GM19395 (cell line): ENCODE data around the gene C7.

Source experiments
- ATAC-seq: cut with Tn5 transposase; IDR thresholded peaks from one replicate; pipeline ENCODE4 v1.9.1; 2021; ENCODE audit warnings: mild to moderate bottlenecking, moderate library complexity; ENCODE audit not compliant: unreplicated experiment

Gene C7

DNA sequence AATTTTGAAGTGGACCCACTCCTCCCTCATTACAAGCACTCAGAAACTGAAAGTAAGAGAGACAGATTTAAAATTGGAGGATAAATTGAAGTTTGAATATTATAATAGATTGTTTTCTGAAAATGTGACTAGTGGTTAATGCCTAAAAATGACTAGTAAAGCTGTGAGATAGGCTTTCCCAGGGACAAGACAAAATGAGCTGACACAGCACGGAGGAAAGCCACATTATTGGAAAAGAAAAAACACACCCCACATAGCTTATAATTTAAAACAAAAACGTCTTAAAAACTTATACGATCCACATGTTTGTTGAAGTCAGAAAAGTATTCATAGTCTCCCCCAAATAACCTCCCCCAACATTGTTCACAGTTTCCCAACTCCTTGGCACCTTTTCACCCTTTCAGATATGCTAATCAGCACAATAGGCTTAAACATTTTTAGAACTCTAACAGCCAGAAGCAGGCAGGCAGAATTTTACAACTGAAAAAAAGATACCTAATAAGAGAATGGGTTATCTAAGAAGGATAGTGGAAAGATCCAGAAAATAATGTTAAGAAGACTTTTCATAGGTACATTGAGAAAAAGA lies 6.1 kb downstream of the C7 start:
- ATAC-seq, result no peak

DNA sequence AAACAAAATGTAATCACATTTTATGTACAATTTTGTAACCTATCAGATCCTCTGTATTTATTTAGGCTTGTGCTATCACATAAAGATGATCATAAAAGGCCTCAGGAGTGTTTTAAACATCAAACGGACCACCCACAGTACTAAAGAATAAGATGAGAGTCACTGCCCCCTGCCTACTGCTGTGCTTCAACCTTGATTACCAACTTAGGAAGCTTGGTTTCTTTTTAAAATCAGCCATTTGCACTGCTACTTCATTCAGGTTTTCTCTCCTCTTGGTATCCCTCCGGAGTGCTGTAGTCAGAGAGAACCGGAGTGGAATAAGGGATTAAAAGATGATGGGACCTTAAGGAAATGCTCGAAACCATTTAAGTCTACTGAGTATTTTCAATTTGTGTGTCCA lies 6.9 kb downstream of the C7 start:
- no peak for ATAC-seq

DNA sequence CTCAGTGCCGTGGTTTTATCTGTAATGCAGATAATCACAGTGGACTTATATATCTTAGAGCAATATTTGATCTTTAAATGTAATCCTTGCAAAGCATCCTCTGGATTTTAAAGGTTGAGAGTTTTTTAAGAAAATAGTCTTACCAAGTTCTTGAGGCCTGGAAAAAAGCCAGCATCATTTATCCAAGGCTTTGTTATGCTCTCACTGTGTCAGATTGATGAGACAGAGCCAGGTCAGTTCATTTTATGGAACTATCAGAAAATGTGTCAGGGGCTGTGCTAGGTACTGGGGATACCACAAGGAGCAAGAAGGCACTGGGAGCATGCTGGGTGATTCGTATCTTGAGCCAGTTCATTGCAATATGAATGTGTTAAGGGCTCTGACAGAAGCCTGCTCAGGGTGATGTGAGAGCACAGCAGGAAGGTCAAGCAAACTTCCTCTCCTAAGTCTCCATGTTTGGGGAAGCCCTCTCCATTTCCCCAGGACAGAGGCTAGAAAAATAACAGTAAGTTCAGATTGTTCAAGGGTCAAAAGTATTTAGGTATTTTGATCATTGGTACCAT lies 19.7 kb downstream of the C7 start:
- no peak for ATAC-seq

DNA sequence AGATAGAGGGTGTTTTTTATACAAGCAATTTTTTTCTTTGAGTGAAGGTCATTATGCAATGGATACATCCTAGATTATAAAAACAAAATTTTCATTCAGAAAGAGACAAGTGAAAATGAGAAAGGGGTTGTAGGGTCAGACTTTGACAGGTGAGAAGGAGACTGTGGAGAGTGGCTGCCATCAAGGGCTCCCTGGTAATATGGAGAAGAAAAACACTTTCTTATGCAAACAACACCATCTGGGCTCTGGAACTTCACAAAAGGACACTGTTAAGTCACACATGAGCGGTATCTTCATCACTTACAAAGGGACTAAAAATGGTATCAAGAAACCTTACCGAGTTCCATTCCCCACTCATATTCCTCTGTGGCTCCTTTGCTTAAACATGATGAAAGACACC lies 23.5 kb downstream of the C7 start:
- ATAC-seq, result no peak

DNA sequence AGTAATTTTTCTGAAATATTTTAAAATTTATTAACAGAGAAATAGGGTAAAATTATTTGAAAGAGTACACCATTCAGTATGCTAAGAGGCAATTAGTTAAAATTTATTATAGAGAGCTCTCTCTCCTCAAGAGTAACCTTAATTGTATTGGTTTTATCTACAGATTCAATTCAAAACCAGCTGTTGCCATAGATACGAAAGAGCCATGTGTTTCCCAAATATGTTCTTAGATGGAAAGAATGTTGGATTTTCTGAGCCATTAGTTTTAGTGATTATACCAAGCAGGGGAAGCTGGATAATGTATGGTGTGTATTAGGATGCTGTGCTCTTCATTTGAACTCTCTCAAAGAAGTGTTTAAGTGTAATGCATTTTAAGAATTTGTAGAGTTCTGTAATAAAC lies 27.8 kb downstream of the C7 start:
- no peak for ATAC-seq

DNA sequence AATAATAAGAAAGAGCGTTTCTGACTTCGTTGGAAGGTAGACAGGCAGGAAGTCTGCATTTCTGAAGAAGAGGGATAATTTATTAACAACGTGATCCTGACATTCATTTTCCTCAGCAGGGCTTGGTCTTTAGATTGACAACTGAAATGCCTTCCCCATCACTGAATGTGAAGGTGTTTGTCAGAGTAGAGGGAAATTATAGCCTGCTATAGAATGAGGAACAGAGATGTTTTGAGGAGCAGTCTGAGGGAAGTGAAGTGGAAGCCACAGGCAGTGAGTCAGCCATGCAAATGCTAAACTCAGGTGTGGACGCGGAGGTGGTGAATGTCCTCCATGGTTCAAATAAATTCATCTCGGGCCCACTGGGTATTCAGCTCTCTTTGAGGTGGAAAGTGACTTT lies 30.5 kb downstream of the C7 start:
- no peak for ATAC-seq

DNA sequence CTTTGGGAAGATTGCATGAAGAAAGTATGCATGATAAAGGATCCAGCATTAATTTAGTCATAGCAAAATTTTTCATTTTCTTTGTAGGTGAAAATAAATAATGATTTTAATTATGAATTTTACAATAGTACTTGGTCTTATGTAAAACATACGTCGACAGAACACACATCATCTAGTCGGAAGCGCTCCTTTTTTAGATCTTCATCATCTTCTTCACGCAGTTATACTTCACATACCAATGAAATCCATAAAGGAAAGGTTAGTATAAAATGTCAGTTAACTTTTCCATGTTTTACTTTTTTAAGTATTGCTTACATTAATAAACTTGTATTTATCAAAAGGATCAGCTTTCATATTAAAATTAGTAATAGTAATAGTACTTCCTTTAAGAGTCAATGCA lies 35.8 kb downstream of the C7 start:
- no peak for ATAC-seq

DNA sequence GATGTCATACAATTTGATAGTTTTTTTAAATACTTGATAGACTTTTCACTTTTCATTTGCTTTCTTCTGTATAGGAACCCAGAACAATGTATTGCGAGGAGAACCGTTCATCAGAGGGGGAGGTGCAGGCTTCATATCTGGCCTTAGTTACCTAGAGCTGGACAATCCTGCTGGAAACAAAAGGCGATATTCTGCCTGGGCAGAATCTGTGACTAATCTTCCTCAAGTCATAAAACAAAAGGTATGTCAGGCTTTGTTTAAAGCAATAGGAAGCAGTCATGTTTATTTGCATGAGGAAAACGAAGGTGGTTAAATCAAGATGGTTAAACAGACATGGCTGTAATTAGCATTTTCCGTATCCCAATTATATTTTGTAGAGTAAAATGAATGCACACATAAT lies 46.0 kb downstream of the C7 start:
- no peak for ATAC-seq

DNA sequence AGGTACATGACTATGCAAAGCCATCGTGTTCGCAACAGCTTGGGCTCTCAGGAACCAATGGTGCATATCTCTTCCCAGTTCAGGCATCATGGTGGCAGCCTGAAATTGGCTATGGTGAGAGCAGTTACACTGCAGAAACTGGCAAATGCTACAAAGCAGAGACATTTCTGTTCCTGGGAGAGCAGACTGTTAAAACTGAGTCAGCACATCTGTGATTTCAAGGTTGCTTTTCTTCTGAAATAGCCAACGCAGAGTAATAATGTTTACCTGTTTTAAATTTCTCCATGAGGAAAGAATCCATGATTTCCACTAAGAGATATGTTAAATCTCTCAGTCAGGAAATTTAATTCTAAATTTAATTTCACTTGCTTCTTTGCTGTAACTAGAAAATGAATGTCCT lies 47.8 kb downstream of the C7 start:
- ATAC-seq, result no peak

DNA sequence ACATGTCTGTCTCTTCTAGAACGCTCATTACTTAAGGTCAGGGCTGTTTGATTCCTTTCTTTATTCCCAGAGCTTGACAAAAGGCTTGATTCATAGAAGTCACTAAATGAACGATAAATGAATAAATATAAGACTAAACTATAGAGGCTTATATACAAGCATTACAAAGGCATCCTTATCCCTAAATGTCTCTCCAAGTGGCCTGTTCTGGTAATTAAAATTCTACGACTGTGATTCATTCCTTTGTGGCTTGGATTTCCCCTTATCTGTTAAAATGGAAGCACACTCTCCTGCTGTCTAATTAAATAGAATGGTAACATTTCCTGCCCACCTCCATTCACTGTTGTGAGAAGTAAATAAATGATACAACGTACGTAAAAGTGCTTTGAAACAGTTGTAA lies 49.5 kb downstream of the C7 start:
- ATAC-seq, result no peak

DNA sequence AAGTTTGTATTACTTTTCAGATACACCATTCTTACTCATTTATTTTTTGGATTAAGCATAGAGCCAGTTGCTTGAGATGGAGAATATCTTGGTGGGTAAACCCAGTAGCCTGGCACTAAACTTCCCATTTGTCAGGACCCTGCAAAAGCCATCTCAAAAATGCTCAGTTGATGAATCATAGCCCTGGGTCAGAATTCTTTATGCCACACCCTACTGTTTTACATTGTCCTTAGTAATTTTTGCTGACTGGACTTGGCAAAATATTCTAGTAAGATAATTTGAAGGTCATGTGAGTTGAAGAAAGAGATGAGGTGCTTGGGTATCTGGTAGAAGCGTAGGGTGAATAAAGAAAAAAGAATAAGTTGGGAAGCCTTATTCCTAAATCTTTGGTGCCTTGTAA lies 50.7 kb downstream of the C7 start:
- ATAC-seq, result no peak

DNA sequence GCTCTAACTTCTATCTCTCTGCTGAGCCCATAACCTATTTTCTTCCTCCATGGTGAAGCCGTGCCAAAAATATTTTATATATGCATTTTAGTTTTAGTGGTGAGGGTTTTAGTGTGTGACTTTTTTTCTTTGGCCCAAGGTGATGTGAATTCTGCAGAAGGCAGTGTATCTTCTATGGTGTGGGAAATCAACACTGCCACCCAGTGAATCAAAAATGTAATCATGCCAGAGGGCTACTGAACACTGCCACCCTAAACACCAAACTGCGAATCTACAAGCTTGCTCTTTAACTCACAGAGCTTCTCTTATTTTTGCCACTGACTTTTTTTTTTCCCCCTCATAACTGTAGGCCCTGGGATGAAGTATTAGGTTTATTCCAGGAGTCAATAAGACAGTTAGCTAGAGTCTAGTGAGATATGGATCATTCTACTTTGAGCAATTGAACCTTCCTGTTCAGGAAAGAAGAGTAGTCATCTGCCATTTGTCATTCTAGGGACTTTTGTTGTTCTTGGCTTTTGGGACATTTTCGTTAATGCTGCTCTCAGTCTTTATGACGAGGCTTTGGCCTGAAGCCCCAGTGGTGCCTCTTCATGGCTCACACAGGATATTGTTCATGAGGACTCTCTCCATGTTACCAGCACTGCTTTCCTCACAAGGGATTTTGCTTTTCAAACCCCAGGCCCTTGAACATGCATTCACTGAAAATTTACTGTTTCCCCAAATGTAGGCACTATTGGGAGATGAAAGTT lies 53.1 kb downstream of the C7 start:
- ATAC-seq, result no peak

DNA sequence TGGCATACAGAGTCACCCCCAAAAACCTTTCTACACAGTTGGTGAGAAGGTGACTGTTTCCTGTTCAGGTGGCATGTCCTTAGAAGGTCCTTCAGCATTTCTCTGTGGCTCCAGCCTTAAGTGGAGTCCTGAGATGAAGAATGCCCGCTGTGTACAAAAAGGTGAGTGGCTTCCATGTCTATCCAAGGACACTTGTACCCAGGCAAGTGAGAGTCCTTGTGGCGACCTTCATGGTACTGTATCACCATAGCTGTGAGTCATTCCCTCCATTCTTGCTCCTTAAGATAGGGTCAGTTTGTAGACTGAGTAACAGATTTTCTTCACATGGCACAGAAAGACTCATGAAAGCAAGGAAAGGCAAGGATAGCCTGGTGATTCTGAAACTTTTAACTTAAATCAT lies 63.1 kb downstream of the C7 start:
- ATAC-seq, result no peak

DNA sequence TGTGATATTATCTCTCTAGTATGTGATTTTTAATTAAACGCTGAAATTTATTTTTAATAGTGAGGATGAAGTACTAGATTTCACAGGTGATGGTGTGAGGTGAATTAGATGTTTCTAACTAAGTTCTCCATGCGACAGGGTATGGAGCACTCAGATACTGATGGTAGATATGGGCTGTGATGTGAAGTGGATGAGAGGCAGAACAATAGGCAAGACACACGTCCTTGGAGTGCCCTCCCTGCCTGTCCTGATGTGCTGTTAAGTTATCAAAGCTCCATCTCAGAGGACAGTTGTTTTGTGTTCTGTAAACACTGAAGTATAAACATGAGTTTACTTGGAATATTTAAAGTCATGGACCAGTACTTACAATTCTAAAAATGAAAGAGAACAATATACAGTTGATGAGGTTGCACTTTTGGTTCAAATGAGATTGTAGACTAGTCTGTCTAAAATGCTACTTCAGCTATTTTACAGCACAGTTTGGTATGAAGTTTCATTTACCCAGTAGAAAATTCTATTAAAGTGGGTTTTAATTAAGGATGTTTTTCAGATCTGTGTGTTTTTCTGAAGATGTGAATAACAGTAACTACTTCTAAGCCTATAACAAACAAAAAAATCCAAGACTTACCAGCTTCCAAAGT lies 64.2 kb downstream of the C7 start:
- ATAC-seq, result no peak

DNA sequence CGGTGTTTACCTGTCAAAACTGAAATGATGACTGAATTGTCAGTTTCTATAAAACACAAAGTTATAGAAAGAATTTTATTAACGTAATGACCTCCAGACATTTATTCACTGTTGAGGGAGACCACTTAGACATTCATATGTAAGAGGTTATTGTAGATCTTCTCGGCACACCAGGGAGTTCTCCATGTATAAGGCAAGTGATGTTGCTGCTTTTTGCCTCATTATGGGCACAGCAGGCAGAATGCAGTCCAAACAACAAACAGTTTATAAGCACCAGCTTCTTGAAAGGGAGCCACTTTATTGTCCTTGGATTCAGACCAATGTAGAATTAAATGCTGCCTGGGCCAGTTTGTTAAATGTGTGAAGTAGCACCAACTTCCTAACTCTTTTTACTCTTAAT lies 66.7 kb downstream of the C7 start:
- no peak for ATAC-seq

DNA sequence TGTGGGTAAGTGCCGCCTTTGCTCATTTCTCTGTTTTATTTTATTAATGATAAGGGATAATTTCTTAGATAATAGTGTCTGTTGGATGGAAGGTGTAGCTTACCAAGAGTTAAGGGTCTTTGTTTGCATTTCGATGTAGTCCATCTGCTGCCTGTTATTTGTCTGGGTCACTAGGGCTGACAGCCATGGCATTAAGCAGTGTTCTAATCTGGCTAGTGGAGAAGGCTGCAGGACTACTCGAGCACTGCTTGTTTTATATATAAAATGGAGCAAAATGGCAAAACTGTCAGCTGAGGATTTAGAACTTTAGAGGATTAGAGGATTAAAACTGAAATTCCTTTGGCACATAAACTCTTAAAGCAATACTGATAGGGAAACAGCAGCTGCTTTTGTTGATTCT lies 67.5 kb downstream of the C7 start:
- ATAC-seq, result no peak

DNA sequence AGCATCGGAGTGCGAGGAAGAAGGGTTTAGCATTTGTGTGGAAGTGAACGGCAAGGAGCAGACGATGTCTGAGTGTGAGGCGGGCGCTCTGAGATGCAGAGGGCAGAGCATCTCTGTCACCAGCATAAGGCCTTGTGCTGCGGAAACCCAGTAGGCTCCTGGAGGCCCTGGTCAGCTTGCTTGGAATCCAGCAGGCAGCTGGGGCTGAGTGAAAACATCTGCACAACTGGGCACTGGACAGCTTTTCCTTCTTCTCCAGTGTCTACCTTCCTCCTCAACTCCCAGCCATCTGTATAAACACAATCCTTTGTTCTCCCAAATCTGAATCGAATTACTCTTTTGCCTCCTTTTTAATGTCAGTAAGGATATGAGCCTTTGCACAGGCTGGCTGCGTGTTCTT lies 72.1 kb downstream of the C7 start:
- no peak for ATAC-seq

DNA sequence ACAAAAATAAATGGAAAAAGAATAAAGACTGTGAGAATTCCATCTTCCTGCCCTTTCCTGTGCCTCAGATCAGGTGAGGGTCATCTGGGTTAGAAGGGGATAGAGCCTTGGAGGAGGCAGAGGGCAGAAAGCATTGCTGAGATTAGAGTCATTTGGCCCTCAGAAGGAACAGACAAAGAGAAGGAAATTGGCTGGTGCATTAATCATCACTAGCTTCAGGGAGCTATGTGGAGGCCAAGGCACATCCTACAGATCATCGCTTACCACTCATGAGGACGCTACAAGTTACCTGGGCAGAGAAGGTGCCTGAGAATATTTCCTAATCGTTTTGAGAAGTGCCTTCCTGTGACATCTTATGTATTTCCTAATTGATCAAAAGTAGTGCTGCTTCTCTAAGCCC lies 74.5 kb downstream of the C7 start:
- no peak for ATAC-seq

DNA sequence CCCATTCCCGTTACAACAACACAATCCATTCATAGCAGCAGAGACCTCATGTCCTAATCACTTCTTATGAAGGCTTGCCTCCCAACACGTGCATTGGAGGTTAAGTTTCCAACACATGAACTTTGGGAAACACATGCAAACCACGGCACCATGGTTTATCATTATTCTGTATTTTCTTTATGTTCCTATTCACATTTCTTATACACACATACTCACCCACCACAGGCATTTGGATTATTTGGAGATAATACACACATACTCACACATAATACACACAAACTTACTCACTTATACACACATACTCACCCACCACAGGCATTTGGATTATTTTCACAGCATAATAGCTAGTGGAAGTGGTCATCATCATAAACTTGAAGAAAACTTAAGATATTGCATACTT lies 75.6 kb downstream of the C7 start:
- no peak for ATAC-seq

DNA sequence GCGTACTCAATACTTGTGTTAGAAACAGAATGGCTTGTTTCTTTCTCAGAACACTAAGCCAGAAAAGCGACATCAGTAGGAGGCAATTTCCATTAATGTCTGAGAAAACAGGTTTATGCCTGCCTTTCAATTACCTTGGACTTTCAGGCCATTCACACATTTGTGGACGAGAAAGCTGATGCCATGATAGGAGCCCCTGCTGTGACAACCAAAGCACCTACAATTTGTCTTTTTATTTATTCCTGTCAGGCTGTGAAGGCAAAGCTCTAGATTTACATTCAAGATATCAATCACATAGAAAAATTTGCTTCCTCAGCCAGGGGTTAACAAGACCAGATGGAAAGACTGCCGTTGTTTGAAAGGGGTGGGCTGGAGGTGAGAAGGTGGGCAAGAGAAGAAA lies 76.2 kb downstream of the C7 start:
- no peak for ATAC-seq

DNA sequence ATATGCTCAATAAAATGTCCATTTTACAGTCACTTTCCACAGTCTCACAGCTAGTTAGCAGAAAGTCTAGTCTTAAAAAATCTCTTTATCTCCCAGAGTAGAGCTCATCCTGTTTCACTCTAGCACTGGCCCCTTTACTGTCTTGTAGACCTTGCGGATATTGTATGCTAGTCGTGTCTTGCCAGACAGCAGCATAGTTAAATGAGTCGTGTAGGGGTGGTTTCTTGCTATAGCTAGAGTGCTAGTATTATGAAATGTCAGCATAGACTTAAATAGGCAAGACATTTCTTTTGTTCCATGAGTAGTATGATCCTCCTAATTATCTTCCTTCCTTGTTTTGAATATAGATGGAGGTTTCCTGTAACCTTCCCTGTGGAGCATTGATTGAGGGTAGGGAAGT lies 77.4 kb downstream of the C7 start:
- no peak for ATAC-seq

DNA sequence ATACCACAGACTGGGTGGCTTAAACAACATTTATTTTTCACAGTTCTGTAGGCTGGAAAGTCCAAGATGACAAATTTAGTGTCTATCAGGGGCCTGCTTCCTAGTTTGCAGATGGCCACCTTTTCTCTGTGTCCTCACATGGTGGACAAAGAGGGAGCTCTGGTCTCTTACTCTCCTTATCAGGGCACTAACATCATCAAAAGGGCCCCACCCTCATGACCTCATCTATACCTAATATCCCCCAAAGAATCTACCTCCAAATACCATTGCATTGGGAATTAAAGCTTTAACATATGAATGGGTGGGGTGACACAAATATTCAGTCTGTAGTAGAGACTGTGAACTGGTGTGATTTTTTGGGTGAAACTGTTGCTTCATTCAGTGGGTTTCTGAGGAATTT lies 78.1 kb downstream of the C7 start:
- ATAC-seq, result no peak
